ENCODE results near the gene ZNF597. TPM values are rescaled to one million over a fixed set of nuclear protein-coding genes. Genes with fewer than 3 reads are reported as not detected.

Gene ZNF597
- total and polyA plus RNA-seq, 10 of the 15 experiments (the other 5 are each of a cell fraction or from before 2014, with no cell fraction given) = 0.80 to 2.8 (median 2.0) TPM

- no peaks in the 10 kb centered on the region for H4K20me1 ChIP-seq (ENCODE audit: control insufficient read depth, insufficient read depth)
- no peak overlapping the region for H2AFZ ChIP-seq (ENCODE audit: control insufficient read depth, low read depth, low read length)
- TF ChIP-seq, protein P1, sequence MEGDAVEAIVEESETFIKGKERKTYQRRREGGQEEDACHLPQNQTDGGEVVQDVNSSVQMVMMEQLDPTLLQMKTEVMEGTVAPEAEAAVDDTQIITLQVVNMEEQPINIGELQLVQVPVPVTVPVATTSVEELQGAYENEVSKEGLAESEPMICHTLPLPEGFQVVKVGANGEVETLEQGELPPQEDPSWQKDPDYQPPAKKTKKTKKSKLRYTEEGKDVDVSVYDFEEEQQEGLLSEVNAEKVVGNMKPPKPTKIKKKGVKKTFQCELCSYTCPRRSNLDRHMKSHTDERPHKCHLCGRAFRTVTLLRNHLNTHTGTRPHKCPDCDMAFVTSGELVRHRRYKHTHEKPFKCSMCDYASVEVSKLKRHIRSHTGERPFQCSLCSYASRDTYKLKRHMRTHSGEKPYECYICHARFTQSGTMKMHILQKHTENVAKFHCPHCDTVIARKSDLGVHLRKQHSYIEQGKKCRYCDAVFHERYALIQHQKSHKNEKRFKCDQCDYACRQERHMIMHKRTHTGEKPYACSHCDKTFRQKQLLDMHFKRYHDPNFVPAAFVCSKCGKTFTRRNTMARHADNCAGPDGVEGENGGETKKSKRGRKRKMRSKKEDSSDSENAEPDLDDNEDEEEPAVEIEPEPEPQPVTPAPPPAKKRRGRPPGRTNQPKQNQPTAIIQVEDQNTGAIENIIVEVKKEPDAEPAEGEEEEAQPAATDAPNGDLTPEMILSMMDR (IDR thresholded peaks at IDR 0.05 in 2 of 3, conservative IDR thresholded peaks at IDR 0.05 in 1 of 3; ENCODE audit: control insufficient read depth in 2 of 3, extremely low read depth in 1 of 3, insufficient read depth in 1 of 3, low read depth in 3 of 3, low read length in 3 of 3) = no peak
- TF ChIP-seq SMC3 (IDR thresholded peaks at IDR 0.05; ENCODE audit: borderline replicate concordance, low read length) = no peak
- TF ChIP-seq, protein P2, sequence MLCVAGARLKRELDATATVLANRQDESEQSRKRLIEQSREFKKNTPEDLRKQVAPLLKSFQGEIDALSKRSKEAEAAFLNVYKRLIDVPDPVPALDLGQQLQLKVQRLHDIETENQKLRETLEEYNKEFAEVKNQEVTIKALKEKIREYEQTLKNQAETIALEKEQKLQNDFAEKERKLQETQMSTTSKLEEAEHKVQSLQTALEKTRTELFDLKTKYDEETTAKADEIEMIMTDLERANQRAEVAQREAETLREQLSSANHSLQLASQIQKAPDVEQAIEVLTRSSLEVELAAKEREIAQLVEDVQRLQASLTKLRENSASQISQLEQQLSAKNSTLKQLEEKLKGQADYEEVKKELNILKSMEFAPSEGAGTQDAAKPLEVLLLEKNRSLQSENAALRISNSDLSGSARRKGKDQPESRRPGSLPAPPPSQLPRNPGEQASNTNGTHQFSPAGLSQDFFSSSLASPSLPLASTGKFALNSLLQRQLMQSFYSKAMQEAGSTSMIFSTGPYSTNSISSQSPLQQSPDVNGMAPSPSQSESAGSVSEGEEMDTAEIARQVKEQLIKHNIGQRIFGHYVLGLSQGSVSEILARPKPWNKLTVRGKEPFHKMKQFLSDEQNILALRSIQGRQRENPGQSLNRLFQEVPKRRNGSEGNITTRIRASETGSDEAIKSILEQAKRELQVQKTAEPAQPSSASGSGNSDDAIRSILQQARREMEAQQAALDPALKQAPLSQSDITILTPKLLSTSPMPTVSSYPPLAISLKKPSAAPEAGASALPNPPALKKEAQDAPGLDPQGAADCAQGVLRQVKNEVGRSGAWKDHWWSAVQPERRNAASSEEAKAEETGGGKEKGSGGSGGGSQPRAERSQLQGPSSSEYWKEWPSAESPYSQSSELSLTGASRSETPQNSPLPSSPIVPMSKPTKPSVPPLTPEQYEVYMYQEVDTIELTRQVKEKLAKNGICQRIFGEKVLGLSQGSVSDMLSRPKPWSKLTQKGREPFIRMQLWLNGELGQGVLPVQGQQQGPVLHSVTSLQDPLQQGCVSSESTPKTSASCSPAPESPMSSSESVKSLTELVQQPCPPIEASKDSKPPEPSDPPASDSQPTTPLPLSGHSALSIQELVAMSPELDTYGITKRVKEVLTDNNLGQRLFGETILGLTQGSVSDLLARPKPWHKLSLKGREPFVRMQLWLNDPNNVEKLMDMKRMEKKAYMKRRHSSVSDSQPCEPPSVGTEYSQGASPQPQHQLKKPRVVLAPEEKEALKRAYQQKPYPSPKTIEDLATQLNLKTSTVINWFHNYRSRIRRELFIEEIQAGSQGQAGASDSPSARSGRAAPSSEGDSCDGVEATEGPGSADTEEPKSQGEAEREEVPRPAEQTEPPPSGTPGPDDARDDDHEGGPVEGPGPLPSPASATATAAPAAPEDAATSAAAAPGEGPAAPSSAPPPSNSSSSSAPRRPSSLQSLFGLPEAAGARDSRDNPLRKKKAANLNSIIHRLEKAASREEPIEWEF (IDR thresholded peaks at IDR 0.05; ENCODE audit: insufficient replicate concordance, low read depth, low read length) = no peak
- TF ChIP-seq MYB (IDR thresholded peaks at IDR 0.05; ENCODE audit: borderline replicate concordance, low read depth, low read length) = no peak
- TF ChIP-seq CREM (IDR thresholded peaks at IDR 0.05; ENCODE audit: low read depth) = no peak
- intact Hi-C loops (cut with micrococcal nuclease; ENCODE audit: unreplicated experiment) (no loop called here), in situ Hi-C loops (cut with MboI) (no loop called here)
- POLR2A ChIA-PET = no interaction called here
- no peak for DNase-seq (ENCODE audit: low read depth, low spot score)
- no TSS peak for BruUV-seq (replicated peaks)
- no peak overlapping the region for H3K9ac ChIP-seq (ENCODE audit: control insufficient read depth, insufficient read depth, low read length)
- no peak overlapping the region for H3K27ac ChIP-seq (ENCODE audit: control insufficient read depth, insufficient read depth)
- H3K4me2 ChIP-seq (ENCODE audit: control insufficient read depth, insufficient read depth) = no peak overlapping the region
- H3K36me3 ChIP-seq (ENCODE audit: control insufficient read depth in 2 of 2, insufficient read depth in 2 of 2, low read length in 1 of 2) = peaks cover 5 to 43% of the 10 kb centered on the region in 2 experiments; a peak in 3 of 4 replicates
- CTCF ChIA-PET = no interaction called here
- no peak for FAIRE-seq
- no peaks in the 10 kb centered on the region for H3K9me3 ChIP-seq (replicated peaks; ENCODE audit: control insufficient read depth, insufficient read depth, low read length)
- H3K27me3 ChIP-seq (replicated peaks in 1 of 2; ENCODE audit: control insufficient read depth in 2 of 2, insufficient read depth in 2 of 2, low read length in 1 of 2) = no peaks in the 10 kb centered on the region
- SMC1A ChIA-PET (ENCODE audit: uncharacterized antibody, unreplicated experiment) = no interaction called here
- 93% methylated on average over 15 of the region's 18 CpGs for WGBS (ENCODE audit: insufficient coverage, insufficient replicate concordance, low lambda C conversion rate, missing lambda C conversion rate)
- RAD21 ChIA-PET (ENCODE audit: unreplicated experiment) = no interaction called here
- no peak for ATAC-seq
- H3K79me2 ChIP-seq (ENCODE audit: control insufficient read depth, insufficient read depth, low read length) = no peaks in the 10 kb centered on the region
- H3K4me1 ChIP-seq (ENCODE audit: control insufficient read depth, insufficient read depth, low read length) = no peaks in the 10 kb centered on the region
- no peak overlapping the region for H3K4me3 ChIP-seq
These were observed 37.8 kb upstream of the ZNF597 start for GRCh38 chr16:3480901-3481695.
